Central memory CD8-positive, alpha-beta T cell (primary cell): ENCODE data around the gene RAD51B.
"Not testable (repeated sequence)": the region's sequence is repeated elsewhere in the genome, so short reads cannot be mapped to it uniquely, and the experiment has no call there.

Source experiments
- ATAC-seq: fragments of 150-1000 bp; cut with Tn5 transposase; replicated peaks from 2 replicates; pipeline ENCODE4 v1.10.0; 2022; ENCODE audit warnings: mild to moderate bottlenecking, moderate FRiP score, moderate number of reproducible peaks; ENCODE audit not compliant: poor library complexity, severe bottlenecking; ENCODE audit errors: extremely low read depth
- DNase-seq, 2 donors: peaks; one replicate each; pipeline ENCODE4 v3.0.0; 2021; ENCODE audit warnings: low spot score in 2 of 2
- H3K27ac Mint-ChIP-seq: one replicate; pipeline ENCODE4 v1.8.0; 2022; ENCODE audit warnings: low read depth, mild to moderate bottlenecking, moderate library complexity, mixed read lengths
- H3K27me3 Mint-ChIP-seq: one replicate; pipeline ENCODE4 v1.8.0; 2022; ENCODE audit warnings: mixed read lengths
- H3K36me3 Mint-ChIP-seq: one replicate; pipeline ENCODE4 v1.8.0; 2022; ENCODE audit warnings: mild to moderate bottlenecking, moderate library complexity, mixed read lengths; ENCODE audit not compliant: insufficient read depth
- H3K4me1 Mint-ChIP-seq: one replicate; pipeline ENCODE4 v1.8.0; 2022; ENCODE audit warnings: mixed read lengths
- H3K4me3 Mint-ChIP-seq: one replicate; pipeline ENCODE4 v1.8.0; 2022; ENCODE audit warnings: mild to moderate bottlenecking, moderate library complexity, mixed read lengths
- H3K9me3 Mint-ChIP-seq: one replicate; pipeline ENCODE4 v1.8.0; 2022; ENCODE audit warnings: mixed read lengths

The RAD51B gene

DNA sequence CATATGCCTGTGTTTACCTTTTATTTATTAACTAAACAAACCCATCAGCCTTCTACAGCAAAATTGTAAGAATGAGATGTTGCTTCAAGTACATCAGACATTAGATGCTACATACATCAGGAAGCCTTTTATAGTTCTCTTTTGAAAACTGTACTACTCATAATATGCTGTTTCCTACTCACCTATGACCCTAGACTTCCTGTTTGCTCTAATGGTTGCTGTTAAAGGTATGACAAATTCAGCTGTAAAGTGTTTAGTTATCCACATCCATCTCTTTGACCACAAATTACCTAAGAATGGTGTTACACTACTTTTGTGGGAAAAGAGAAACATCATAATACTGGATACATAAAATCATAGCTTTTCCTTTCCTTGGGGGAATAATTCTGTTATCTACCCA is 220.0 kb downstream of the RAD51B start:
- Mint-ChIP-seq H3K27ac (no peak overlapping the region), H3K27me3 (no peaks in the 10 kb centered on the region), H3K4me3 (no peak overlapping the region), H3K9me3 (no peaks in the 10 kb centered on the region), H3K36me3 (peaks cover 2% of the 10 kb centered on the region), H3K4me1 (no peaks in the 10 kb centered on the region)
- ATAC-seq (no peak), DNase-seq (no peak)

DNA sequence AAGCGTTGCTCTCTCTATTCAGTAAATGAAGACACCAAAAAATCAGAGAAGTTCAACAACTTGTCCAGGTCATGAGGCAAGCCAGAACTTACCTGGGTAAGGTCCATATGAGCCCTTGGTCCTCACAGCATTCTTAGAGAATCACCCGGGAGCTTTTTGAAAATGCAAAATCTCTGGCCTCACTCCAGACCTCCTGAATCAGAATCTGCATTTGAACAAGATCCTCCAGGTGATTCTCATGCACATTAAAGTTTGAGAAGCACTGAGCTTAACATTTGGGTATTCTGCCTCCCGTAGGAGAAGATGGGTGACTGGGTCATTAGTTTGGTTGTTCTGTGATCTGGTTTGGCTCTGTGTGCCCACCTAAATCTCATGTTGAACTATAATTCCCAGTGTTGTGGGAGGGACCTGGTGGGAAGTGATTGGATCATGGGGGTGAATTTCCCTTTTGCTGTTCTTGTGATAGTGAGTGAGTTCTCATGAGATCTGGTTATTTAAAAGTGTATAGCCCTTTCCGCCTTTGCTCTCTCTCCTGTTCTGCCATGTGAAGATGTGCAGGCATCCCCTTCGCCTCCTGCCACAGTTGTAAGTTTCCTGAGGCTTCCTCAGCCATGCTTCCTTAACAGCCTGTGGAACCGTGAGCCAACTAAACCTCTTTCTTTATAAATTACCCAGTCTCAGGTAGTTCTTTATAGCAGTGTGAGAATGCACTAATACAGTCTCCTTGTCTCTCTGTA is 221.2 kb downstream of the RAD51B start:
- Mint-ChIP-seq H3K36me3 (peaks cover 2% of the 10 kb centered on the region), H3K9me3 (no peaks in the 10 kb centered on the region), H3K27ac (no peak overlapping the region), H3K4me1 (no peaks in the 10 kb centered on the region), H3K27me3 (no peaks in the 10 kb centered on the region), H3K4me3 (no peak overlapping the region)
- DNase-seq, result no peak
- ATAC-seq, result no peak

DNA sequence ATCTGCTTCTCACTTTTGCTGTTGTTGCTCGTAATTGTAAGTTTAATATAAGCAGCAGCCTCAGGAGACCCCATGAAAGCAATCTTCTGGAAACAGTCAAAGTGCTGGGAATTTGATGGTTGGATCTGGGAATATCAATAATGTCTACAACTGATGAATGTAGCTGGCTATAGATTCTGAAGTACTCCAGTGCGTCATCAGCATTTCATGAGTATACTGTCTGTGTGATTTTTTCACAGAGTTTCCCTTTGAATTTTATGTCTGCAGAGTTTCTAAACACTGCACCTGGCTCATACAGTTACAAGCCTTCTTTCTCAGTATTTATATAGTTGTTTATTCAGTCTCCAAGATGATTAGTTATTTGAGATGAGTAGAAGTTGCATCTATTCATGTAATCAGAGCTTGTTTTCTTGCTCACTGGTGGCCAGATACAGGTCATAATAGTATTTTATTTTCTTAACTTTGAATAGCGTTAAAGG is 222.3 kb downstream of the RAD51B start:
- no peaks in the 10 kb centered on the region for H3K9me3 Mint-ChIP-seq
- H3K4me3 Mint-ChIP-seq, result no peak overlapping the region
- H3K4me1 Mint-ChIP-seq, result no peaks in the 10 kb centered on the region
- H3K27ac Mint-ChIP-seq, result no peak overlapping the region
- H3K27me3 Mint-ChIP-seq, result no peaks in the 10 kb centered on the region
- DNase-seq, result no peak
- no peak for ATAC-seq
- peaks cover 2% of the 10 kb centered on the region for H3K36me3 Mint-ChIP-seq

- peaks cover 2% of the 10 kb centered on the region for H3K36me3 Mint-ChIP-seq
- no peaks in the 10 kb centered on the region for H3K27me3 Mint-ChIP-seq
- DNase-seq, result no peak
- no peaks in the 10 kb centered on the region for H3K9me3 Mint-ChIP-seq
- H3K27ac Mint-ChIP-seq, result no peak overlapping the region
- no peak for ATAC-seq
- no peaks in the 10 kb centered on the region for H3K4me1 Mint-ChIP-seq
- no peak overlapping the region for H3K4me3 Mint-ChIP-seq
Observed at GRCh38 chr14:68042586-68043210, 223.1 kb downstream of the RAD51B start.

DNA sequence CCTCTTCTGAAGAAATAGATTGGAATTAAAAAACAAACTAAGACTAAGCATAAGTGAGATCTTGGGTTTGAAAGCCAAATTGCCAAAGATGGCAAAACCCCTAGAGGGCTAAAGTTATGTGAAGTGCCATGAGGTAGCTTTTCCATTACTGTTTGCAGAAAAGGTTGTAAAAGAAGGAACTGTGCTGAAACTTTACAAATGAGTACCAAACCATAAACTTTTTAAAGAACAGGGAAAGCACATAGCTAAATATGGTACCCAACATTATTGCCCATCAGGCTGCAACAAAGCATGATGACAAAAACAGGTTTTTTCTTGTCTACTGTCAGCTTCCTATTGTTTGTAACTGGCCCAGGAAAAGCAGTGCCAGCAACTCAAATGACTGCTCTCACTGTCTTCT is 224.2 kb downstream of the RAD51B start:
- Mint-ChIP-seq H3K36me3 (peaks cover 2% of the 10 kb centered on the region), H3K9me3 (no peaks in the 10 kb centered on the region), H3K4me3 (no peak overlapping the region), H3K4me1 (no peaks in the 10 kb centered on the region), H3K27me3 (no peaks in the 10 kb centered on the region), H3K27ac (no peak overlapping the region)
- ATAC-seq (no peak), DNase-seq (no peak)

DNA sequence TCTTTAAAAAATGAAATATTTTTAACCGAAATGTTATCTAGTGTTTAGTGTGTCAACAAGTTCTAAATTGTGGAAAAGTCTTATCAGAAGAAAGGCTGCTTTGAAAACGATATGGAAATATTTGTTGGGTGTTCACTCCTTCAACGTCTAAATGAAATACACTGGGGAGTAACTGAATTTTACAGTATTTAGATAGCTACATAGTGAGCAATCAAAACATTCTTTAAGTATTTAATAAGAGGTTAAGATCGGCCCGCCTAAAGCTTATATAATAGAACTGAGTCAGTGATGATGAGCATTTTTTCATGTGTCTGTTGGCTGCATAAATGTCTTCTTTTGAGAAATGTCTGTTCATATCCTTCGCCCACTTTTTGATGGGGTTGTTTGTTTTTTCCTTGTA is 228.3 kb downstream of the RAD51B start:
- H3K4me3 Mint-ChIP-seq, result no peak overlapping the region
- no peak for DNase-seq

DNA sequence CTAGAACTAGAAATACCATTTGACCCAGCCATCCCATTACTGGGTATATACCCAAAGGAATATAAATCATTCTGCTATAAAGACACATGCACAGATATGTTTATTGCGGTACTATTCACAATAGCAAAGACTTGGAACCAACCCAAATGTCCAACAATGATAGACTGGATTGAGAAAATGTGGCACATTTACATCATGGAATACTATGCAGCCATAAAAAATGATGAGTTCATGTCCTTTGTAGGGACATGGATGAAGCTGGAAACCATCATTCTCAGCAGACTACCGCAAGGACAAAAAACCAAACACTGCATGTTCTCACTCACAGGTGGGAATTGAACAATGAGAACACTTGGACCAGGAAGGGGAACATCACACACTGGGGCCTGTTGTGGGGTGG is 229.2 kb downstream of the RAD51B start:
- ATAC-seq, DNase-seq, H3K27me3 Mint-ChIP-seq, H3K36me3 Mint-ChIP-seq, H3K4me1 Mint-ChIP-seq, H3K27ac Mint-ChIP-seq, H3K4me3 Mint-ChIP-seq, H3K9me3 Mint-ChIP-seq: not testable (repeated sequence)

More for the DNA sequence above, 228.3 kb downstream of the RAD51B start:
- Mint-ChIP-seq H3K27me3 (no peaks in the 10 kb centered on the region), H3K36me3 (peaks cover 2% of the 10 kb centered on the region), H3K27ac (no peak overlapping the region), H3K9me3 (no peaks in the 10 kb centered on the region), H3K4me1 (no peaks in the 10 kb centered on the region)
- ATAC-seq, result no peak

DNA sequence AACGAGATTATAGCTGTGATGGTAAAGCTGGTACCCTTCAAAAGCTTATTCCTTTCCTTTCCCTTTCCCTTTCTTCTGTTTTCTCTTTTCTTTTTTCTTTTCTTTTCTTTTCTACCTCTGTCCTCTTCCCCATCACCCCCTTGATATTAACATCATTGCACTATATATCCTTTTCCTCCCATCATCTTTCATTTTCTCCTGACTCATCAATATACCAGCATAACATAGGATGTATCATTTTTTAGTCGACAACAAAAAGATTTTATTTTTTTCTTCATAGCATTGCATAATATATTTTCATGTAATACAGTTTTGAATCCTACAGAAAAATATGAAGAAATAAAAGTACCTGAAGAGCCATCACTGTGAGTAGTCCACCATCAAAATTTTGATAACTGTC is 230.6 kb downstream of the RAD51B start:
- H3K9me3 Mint-ChIP-seq, result no peaks in the 10 kb centered on the region
- no peak overlapping the region for H3K27ac Mint-ChIP-seq
- no peaks in the 10 kb centered on the region for H3K36me3 Mint-ChIP-seq
- no peak overlapping the region for H3K4me3 Mint-ChIP-seq
- ATAC-seq (no peak), DNase-seq (no peak)
- no peaks in the 10 kb centered on the region for H3K4me1 Mint-ChIP-seq
- no peaks in the 10 kb centered on the region for H3K27me3 Mint-ChIP-seq

DNA sequence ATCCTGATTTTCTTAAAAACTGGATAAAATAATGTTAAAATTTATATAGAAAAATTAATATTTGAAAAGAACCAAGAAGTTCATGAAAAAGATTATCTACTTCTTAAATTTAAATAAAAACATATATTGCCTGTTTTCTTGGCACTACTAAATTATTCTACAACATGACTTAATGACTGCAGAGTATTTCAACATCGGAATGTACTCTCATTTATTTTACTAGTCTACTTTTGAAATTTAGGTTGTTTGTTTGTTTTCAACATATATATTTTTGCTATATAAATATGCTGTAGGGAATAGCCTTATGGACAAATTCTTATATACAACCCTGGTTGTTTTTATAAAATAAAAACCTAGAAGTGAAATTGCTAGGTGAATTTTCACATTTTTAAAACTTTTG is 231.6 kb downstream of the RAD51B start:
- H3K9me3 Mint-ChIP-seq, result no peaks in the 10 kb centered on the region
- H3K4me3 Mint-ChIP-seq, result no peak overlapping the region
- no peak overlapping the region for H3K27ac Mint-ChIP-seq
- H3K27me3 Mint-ChIP-seq, result no peaks in the 10 kb centered on the region
- no peak for ATAC-seq
- no peaks in the 10 kb centered on the region for H3K4me1 Mint-ChIP-seq
- no peaks in the 10 kb centered on the region for H3K36me3 Mint-ChIP-seq
- no peak for DNase-seq

DNA sequence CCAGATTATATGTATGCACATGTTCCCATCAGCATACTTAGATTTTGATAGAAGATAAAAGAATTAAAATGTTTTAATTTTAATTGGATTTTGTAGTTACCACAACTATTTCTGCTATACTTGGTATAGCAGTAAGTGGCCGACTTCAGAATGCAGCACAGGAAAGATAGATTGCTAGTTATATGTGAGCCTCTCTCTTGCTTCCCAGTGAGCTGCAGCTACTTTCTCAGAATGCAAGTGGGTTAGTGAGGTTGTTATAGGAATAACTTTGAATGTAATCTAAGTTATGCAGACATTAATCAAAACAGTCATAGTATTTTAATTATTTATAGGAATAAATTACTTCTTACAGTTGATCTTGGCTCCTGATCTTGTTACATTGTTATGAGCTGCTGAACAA is 240.6 kb downstream of the RAD51B start:
- DNase-seq, result no peak
- ATAC-seq, result no peak
- Mint-ChIP-seq H3K27me3 (no peaks in the 10 kb centered on the region), H3K4me3 (no peak overlapping the region), H3K36me3 (no peaks in the 10 kb centered on the region), H3K9me3 (peaks cover 5% of the 10 kb centered on the region), H3K4me1 (peaks cover 5% of the 10 kb centered on the region), H3K27ac (no peak overlapping the region)

DNA sequence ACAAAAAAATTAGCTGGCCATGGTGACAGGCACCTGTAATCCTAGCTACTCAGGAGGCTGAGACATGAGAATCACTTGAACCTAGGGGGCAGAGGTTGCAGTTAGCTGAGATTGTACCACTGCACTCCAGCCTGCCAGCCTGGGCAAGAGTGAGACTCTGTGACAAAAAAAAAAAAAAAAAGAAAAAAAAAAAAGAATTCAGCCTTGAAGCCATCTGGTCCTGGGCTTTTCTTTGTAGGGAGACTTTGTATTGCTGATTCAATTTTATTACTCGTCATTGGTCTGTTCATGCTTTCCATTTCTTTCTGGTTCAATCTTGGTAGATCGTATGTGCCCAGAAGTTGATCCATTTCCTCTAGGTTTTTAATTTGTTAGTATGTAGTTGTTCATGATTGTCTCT is 243.1 kb downstream of the RAD51B start:
- DNase-seq (no peak), ATAC-seq (no peak)
- no peak overlapping the region for H3K4me3 Mint-ChIP-seq
- H3K27ac Mint-ChIP-seq, result no peak overlapping the region
- H3K36me3 Mint-ChIP-seq, result no peaks in the 10 kb centered on the region
- H3K4me1 Mint-ChIP-seq, result peaks cover 5% of the 10 kb centered on the region
- no peaks in the 10 kb centered on the region for H3K27me3 Mint-ChIP-seq
- peaks cover 5% of the 10 kb centered on the region for H3K9me3 Mint-ChIP-seq

- Mint-ChIP-seq H3K36me3 (no peaks in the 10 kb centered on the region), H3K27me3 (no peaks in the 10 kb centered on the region), H3K9me3 (peaks cover 5% of the 10 kb centered on the region), H3K27ac (no peak overlapping the region), H3K4me1 (peaks cover 5% of the 10 kb centered on the region), H3K4me3 (no peak overlapping the region)
- DNase-seq (no peak), ATAC-seq (no peak)
Observed at GRCh38 chr14:68065322-68065721, 245.7 kb downstream of the RAD51B start.

- ATAC-seq (no peak), DNase-seq (no peak)
- H3K4me1 Mint-ChIP-seq, result no peaks in the 10 kb centered on the region
- no peaks in the 10 kb centered on the region for H3K27me3 Mint-ChIP-seq
- no peak overlapping the region for H3K27ac Mint-ChIP-seq
- H3K4me3 Mint-ChIP-seq, result no peak overlapping the region
- H3K36me3 Mint-ChIP-seq, result peaks cover 2% of the 10 kb centered on the region
- H3K9me3 Mint-ChIP-seq, result no peaks in the 10 kb centered on the region
Observed at GRCh38 chr14:68074765-68075381, 255.3 kb downstream of the RAD51B start.
